Activated CD8-positive, alpha-beta memory T cell treated with anti-CD3 and anti-CD28 coated beads, Interleukin-2, amount 50 U/mL, for 24 hours (primary cell): ENCODE data around the gene ZNF519.
"Not testable (repeated sequence)": the region's sequence is repeated elsewhere in the genome, so short reads cannot be mapped to it uniquely, and the experiment has no call there.

Experiments used
- DNase-seq: peaks from one replicate; pipeline ENCODE4 v3.0.0-alpha.2; 2020; ENCODE audit errors: extremely low read depth

ZNF519 gene

GRCh38 chr18:14132271-14132700 lies at the start of gene ZNF519:
Gene ZNF519, minus strand, starts transcription at chr18:14132435. Its CDS starts 158 bp downstream, at chr18:14132277.
- DNase-seq: peak; percentile 79

- DNase-seq: no peak
Measured at GRCh38 chr18:14179306-14179705, 47.1 kb upstream of the ZNF519 start.

- peak; percentile 56 for DNase-seq
Measured at GRCh38 chr18:14178321-14179196, 46.3 kb upstream of the ZNF519 start.

- not testable (repeated sequence) for DNase-seq
Measured at GRCh38 chr18:14177540-14178320, 45.5 kb upstream of the ZNF519 start.

GRCh38 chr18:14175404-14175803 lies 43.2 kb upstream of the ZNF519 start:
- DNase-seq: not testable (repeated sequence)

GRCh38 chr18:14174706-14175085 lies 42.5 kb upstream of the ZNF519 start:
- DNase-seq: no peak

- DNase-seq: not testable (repeated sequence)
Measured at GRCh38 chr18:14174002-14174705, 41.9 kb upstream of the ZNF519 start.

- DNase-seq: not testable (repeated sequence)
Measured at GRCh38 chr18:14173116-14173951, 41.1 kb upstream of the ZNF519 start.

GRCh38 chr18:14172142-14173115 lies 40.2 kb upstream of the ZNF519 start:
- not testable (repeated sequence) for DNase-seq

- not testable (repeated sequence) for DNase-seq
Measured at GRCh38 chr18:14171301-14172141, 39.3 kb upstream of the ZNF519 start.

- not testable (repeated sequence) for DNase-seq
Measured at GRCh38 chr18:14170367-14171036, 38.3 kb upstream of the ZNF519 start.

GRCh38 chr18:14162915-14163314 lies 30.7 kb upstream of the ZNF519 start:
- not testable (repeated sequence) for DNase-seq

GRCh38 chr18:14151564-14152113 lies 19.4 kb upstream of the ZNF519 start:
- not testable (repeated sequence) for DNase-seq

- not testable (repeated sequence) for DNase-seq
Measured at GRCh38 chr18:14150766-14151165, 18.5 kb upstream of the ZNF519 start.

GRCh38 chr18:14149916-14150420 lies 17.7 kb upstream of the ZNF519 start:
- not testable (repeated sequence) for DNase-seq

GRCh38 chr18:14149121-14149850 lies 17.1 kb upstream of the ZNF519 start:
- DNase-seq: not testable (repeated sequence)
